GM15510 (cell line): ENCODE measurements around the gene FFAR4.

Source experiments
- POLR2A ChIP-seq: IDR thresholded peaks from 3 replicates; pipeline ENCODE4 v1.6.1; 2011; ENCODE audit warnings: borderline replicate concordance; ENCODE audit not compliant: insufficient read length; ENCODE audit errors: extremely low read depth

FFAR4 gene

GRCh38 chr10:93566435-93567276 lies at the start of gene FFAR4:
Gene FFAR4, plus strand, starts transcription at chr10:93566665. Its CDS starts 56 bp downstream, at chr10:93566721.
- no peak for TF ChIP-seq POLR2A

GRCh38 chr10:93518531-93518930 lies 47.9 kb upstream of the FFAR4 start:
- TF ChIP-seq POLR2A: no peak

DNA sequence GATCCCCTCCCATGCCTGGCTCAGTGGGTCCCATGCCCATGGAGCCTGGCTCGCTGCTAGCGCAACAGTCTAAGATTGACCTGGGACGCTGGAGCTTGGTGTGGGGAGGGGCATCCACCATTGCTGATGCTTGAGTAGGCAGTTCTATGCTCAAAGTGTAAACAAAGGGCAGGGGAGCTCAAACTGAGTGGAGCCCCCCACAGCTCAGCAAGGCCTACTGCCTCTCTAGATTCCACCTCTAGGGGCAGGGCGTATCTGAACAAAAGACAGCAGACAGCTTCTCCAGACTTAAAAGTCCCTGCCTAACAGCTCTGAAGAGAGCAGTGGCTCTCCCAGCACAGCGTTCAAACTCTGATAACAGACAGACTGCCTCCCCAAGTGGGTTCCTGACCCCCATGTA lies 31.2 kb upstream of the FFAR4 start:
- no peak for TF ChIP-seq POLR2A

DNA sequence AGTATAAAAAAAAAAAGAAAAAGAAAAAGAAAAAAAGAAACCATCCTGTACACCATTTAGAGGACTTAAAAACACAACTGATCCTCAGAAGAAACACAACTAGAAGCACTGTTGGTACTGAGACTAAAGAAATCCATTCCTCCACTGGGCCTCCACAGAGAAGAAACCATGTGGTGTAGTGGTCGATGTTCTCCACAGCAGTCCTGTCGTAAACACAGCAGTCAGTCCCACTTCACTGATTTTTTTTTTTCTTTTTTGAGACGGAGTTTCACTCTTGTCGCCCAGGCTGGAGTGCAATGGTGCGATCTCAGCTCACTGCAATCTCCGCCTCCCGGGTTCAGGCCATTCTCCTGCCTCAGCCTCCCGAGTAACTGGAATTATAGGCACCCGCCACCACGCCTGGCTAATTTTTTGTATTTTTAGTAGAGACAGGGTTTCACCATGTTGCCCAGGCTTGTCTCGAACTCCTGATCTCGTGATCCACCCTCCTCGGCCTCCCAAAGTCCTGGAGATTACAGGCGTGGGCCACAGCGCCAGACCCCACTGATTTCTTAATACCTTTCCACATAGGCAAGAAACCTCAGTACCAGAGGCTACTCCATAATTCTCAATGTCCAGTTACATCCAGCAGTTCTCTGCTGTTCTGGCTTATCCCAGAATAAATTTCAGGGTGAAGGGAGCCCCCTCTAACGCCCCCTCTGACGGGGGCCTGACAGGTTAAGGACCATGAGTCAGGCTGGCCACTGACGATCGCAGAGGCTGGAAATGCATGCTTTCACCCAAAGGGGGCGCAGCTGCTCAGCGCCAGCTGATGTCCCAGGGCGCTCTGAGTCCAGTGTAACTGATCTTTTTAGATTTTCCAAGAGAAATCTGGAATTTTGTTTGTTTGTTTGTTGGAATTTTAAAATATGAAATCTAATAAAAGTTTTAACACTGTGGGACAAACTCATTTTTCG lies 24.8 kb upstream of the FFAR4 start:
- TF ChIP-seq POLR2A: no peak

GRCh38 chr10:93542358-93542791 lies 24.1 kb upstream of the FFAR4 start:
- TF ChIP-seq POLR2A: no peak

GRCh38 chr10:93547522-93547921 lies 18.9 kb upstream of the FFAR4 start:
- TF ChIP-seq POLR2A: no peak

- TF ChIP-seq POLR2A: no peak
Observed at GRCh38 chr10:93548376-93549071, 17.9 kb upstream of the FFAR4 start.

- no peak for TF ChIP-seq POLR2A
Observed at GRCh38 chr10:93550606-93551005, 15.9 kb upstream of the FFAR4 start.

DNA sequence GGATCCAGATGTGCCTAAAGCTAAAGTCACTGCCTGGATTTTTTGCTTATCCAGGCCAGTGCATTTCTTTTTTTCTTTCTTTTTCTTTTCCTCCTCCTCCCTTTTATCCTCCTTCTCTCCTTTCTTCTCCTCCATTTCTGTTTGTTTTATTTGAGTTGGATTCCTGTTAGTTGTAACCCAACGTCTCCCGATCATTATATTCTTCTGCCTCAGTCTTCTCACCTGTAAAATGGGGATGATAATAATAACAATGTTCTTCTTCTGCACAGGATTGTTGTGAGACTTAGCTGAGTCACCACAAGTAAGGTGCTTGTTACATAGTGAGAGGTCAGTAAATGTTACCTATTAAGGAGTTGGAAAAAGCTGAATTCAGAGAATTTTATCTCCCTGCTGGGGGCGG lies 13.7 kb upstream of the FFAR4 start:
- no peak for TF ChIP-seq POLR2A

GRCh38 chr10:93553482-93554315 lies 12.8 kb upstream of the FFAR4 start:
- no peak for TF ChIP-seq POLR2A

- no peak for TF ChIP-seq POLR2A
Observed at GRCh38 chr10:93554316-93554663, 12.2 kb upstream of the FFAR4 start.

GRCh38 chr10:93554760-93555432 lies 11.6 kb upstream of the FFAR4 start:
- TF ChIP-seq POLR2A: no peak

GRCh38 chr10:93559490-93559889 lies 7.0 kb upstream of the FFAR4 start:
- TF ChIP-seq POLR2A: no peak
